Right renal pelvis (tissue), 4 donors: ENCODE measurements around the gene GRB10. TPM values are rescaled to one million over a fixed set of nuclear protein-coding genes. Genes with fewer than 3 reads are reported as not detected.

Experiments used
- DNase-seq, 4 donors: peaks; one replicate each; pipeline ENCODE4 v3.0.0-alpha.2; 2013; ENCODE audit warnings: low read depth in 4 of 4, low spot score in 3 of 4, missing footprints in 1 of 4
- polyA plus RNA-seq, 4 donors: library from polyadenylated mRNA; unstranded; fragments of 120-200 nt; gene quantifications; one replicate each; pipeline ENCODE4 v1.2.1, GENCODE V29; 2013; ENCODE audit not compliant: insufficient read length in 4 of 4

Gene GRB10
- polyA plus RNA-seq, 4 donors, result 31.4 to 40.4 (median 32.4) TPM

DNA sequence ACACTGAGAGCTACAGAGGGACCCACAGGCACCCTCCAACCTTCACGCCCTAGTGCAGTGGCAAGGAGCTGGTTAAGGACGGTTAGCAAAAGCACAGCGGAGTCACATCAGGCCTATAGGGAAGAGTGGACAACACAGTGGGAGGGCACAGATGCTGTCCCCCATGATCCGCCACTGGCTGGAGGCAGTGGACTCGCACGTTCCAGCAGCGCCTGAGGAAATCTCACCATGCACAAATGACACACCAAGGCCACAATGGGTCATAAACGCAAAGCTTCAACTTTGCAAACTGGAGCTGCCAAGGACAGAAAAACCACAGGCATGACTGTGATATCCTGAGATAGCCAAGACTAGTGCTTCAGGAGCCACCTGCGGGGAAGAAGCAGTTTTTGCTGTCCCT is 58.8 kb downstream of the GRB10 start:
- DNase-seq, result no peak

DNA sequence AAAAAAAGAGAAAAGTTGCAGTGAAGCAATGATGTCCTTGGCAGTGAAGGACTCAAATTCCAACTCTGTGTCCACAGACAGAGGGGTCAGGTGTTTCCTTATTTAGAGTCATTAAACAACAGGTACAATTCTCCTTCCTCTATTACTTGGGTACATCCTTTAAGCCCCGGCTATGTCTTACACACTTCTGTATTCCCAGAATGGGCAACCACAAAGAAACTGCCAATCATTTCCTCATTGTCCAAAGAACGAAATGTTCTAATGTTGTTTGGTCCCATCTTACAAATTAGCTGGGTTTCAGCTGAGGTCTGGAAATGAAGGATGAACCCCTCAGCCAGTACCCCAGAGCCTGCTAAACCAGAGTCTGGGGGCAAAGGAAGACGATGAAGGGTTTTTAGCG is 59.5 kb downstream of the GRB10 start:
- no peak for DNase-seq

DNA sequence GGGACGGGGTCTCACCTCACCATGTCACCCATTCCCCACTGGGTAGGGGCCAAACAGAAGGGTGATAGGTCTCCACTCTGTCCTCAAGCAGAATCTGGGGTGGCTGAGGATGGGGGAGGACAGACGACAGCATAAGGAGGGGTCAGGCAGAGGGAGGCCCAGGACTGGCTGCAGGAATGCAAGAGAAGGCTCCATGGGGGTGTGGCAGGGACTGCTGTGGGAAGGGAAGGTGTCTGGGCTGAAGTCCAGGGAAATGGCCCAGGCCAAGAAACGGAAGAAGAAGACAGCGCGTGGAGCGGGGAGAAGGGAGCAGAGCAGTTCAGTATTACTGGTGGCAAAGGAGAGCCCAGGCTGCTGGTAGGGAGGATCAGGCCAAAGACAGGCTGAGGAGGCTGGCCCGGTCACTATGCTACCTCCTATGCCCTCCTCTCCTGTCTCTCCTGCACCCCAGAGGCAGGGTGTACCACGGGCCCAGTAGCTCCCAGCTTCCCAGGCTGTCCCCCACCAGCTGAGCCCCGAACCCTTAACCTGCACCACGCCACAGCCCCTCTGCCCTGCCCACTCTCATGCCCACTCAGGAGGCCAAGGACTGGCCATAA is 60.9 kb downstream of the GRB10 start:
- DNase-seq, result no peak

DNA sequence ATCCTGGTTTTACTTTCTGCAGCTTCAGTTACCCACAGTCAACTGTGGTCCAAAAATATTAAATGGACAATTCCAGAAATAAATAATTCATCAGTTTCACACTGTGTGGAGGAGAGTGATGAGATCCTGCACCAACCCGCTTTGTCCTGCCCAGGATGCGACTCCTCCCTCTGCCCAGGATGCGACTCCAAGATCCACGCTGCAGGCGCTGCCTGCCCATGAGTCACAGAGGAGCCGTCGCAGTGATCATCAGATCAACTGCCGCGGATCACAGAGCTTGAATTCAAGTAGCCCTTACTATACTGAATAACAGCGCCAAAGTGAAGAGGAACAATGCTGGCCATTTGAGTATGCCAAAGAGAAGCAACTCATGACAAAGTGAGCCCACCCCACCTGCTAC is 61.5 kb downstream of the GRB10 start:
- DNase-seq, result no peak

DNA sequence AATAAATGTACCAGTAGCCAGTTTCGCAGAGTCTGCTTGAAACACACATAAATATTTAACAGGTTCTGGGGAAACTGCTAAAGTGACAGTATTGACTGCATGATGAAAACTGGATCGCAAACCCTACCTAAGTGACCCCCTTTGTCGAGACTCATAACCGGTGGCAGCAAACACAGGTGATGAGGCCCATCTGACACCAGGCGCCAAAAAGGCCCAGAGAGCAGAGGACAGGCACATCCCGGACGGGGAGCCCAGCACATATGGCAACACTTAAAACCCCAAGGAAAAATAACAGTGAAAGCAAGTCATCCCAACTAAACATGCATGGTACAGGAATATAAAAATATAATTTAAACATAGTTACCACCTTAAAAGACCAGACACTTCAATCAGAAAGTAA is 62.4 kb downstream of the GRB10 start:
- no peak for DNase-seq

DNA sequence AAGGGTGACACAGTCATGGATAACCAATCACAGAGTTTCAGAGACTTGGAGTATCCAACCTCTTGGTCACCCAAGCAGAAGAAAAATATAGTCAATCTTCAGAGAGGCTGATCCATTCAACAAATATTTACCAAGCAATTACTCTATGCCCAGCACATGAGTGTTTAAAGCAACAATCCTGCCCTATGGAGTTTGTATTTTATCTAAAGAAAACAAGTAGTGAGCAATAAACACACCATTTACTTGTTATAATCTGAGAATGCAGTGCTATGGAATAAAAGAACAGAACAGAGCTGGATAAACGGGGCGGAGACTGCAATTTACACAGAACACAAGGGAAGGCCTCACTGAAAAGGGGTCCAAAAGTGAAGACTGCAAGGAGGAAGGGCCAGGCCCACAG is 63.8 kb downstream of the GRB10 start:
- DNase-seq, result no peak

DNA sequence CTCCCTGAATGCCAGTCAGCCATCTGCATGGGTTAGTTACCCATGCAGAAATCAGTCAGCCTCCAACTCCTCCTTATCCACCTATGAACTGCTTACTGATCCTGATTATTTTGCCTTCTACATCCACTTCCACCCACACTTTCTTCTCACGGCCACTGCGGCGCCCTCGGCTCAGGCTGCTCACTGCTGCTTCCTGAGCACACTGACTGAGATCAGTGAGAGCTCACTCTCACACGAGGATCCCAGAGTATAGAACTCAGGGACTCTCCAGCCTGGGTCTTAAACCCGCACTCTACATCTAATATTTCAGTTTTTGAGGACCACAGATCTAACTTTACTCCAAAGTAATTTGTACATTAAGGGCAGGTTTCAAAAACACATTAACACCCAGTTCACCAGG is 64.4 kb downstream of the GRB10 start:
- no peak for DNase-seq

DNA sequence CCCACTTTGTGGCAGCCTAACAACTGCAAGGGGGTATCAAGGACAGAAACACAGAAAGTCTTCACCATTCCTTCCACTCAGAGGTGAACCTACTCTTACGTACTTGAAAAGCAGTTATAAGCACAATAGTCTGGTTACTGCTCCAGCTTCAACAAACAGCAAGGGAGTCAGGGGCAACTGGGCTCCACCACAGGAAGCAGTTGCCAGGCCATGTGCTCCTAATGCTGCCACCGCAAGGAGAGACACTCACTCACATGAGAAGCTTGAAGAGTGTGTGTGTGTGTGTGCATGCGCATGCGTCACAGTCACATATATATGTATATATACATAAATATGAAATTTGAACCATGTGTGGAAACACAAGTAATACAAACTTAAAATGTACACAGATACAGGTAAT is 65.5 kb downstream of the GRB10 start:
- no peak for DNase-seq

DNA sequence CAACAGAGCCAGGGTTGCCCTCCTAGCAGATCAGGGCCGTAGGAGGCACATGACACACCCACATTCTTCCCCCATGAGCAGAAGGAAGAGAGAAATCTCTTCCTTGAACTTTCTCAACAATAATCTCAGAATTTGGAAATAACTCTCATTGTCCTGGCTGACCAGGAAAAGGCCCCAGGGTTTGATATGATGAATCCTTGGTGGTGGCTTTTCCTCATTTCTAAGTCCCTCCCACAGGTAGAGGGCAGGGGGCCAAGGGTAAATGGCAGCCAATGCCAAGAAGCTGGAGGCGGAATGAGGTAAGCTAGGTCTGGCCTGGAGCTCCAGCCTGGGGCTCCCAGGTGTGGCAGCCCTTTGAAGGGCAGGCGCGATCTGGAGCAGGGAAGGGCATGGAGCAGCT is 67.8 kb downstream of the GRB10 start:
- DNase-seq, result no peak

DNA sequence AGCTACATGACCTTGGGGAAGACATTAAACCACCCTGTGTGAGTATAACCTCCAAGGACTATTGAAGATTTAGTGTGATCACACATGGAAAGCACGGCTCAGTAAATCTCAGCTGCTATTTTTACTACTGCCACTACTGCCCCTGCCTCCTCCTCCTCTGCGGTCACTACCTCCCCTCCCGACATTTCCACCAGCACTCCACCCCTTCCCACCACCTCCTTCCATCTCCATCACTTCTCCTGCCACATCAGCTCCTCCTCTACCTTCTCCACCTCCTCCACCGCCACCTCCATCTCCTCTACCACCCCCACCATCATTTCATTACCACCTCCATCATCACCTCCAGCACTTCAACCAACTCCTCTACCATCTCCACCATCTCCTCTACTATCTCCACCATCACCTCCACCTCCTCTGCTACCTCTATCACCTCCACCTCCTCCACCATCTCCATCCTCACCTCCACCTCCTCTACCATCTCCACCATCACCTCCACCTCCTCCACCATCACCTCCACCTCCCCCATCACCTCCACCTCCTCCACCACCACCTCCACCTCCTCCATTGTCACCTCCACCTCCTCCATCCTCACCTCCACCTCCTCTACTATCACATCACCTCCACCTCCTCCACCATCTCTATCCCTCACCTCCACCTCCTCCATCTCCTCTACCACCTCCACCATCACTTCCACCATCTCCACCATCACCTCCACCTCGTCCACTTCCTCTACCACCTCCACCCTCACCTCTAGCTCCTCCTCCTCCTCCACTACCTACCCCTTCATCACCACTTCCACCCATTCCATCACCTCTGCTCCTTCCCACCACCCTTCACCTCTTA is 69.4 kb downstream of the GRB10 start:
- DNase-seq, result no peak

DNA sequence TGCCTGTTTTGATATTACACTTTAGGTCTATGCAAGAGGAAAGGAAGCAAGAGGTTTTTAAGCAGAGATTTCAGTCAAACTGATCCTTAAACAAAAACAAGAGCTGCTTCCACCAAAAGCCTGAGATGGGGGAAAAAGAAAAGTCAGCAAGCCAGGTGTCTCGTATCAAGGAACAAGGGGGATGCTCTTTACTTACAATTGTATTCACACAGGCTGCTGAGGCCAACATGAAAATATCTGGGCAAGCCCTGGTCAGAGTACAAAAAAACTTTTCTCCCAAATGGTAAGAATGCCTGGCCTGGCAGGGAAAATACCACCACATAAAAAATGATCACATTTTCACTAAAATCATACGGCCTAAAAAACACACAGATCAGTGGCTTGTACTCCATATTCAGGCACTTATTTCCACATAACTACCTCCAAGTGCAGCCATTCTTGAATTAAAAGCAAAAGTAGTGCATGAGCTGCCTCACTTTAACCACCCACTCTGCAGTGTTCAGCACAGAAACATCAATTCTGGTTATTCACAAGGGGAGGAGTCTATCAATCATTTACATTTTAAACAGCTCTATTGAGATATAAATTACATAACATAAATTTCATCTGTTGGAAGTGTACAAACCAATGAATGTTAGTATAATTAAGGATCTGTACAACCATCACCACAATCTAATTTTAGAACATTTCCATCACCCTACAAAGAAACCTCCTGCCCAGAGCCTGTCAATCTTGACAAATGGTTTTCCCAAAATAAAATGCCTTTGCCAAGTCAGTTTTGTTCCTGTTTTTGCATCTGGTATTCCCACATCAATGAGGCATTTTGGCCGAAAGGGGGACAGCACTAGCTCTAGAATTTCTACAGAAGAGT is 70.2 kb downstream of the GRB10 start:
- no peak for DNase-seq

DNA sequence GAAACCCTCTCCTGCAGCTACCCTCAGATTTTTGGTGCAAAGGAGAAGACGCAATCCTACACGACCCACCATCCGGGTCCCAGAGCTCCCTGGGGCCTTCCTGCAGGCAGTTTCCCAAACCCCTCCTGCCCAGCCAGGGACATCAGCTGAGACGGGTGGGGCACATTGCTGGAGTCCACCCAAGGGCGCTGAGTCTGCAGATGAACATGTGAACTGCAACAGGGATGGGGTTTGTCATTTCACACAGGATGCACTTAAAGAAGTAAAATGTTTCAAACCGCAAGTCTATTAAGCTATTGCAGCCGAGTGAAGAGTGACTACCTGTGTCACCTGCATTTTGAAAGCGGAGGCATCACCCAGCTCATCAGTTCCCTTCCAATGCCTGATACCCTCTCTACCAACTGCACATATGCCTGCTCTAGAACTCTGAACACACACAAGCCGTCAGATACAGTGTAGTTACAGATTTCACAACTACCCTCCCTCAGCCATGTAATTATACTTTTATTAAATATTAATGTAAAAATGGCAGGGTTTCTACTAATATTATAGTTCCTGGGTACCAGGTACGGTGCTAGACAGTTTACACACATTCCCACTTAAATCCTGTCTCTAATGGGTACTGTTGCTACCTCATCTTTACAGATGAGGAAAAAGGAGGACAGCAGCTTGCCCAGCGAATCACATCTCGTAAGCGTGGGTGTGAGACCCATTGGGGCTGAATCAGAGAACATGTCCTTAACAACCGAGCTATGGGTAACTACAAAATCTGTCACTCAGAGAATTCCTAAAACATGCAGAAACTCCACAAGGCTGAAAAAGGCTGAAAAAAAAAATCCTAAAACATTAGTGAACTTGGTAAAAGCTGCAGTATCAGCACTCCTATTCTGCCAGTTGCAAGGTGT is 71.2 kb downstream of the GRB10 start:
- no peak for DNase-seq

DNA sequence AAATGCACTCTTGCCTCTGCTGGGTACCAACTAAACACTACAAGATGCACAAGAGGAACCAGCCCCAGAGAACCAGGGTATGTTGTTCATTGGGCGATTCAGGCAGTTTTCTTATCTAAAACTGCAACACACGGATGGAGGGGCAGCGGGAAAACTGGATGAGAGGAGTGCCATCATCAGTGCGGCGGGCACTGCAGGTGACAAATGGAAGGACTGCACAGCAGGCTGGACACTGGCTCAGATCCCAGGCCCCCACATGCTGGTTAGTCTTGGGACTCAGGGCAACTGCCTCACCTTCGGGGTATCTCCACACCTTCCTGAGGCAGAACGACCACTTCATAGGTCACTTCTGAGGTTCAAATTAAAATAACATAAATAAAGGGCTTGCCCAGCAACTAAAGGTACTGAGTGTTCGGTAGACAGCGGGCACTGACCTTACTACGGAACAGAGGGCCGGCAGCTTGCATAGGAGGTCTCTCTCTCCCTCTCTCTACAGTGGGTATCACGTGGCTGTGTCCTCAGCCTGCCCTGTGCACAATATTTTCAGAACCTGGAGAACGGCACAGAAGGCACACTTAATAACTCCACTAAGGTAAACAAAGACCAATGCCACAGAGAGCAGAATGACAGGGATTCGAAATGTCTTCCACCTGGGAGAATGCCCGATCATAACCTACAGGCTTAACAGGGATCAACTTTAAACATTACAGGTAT is 72.1 kb downstream of the GRB10 start:
- no peak for DNase-seq

DNA sequence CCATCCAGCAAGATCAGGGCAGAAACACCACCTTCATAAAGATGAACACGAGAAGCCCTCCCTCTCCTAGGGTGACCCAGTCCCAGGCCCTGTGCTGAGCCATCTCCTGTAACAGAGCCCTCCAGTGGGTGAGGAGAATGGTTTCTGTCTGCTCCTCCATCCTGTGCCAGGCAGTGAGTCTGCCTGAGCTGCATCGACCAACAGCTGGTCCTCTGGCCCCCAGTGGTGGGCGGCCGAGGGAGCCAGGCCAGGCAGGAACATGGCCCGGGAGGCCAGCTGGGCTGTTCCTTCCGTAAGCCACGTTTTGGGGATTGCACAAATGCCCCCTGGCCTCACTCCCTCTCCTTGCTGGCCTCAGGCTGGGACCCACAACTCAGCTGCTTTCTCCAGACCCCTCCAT is 73.5 kb downstream of the GRB10 start:
- DNase-seq, result no peak

DNA sequence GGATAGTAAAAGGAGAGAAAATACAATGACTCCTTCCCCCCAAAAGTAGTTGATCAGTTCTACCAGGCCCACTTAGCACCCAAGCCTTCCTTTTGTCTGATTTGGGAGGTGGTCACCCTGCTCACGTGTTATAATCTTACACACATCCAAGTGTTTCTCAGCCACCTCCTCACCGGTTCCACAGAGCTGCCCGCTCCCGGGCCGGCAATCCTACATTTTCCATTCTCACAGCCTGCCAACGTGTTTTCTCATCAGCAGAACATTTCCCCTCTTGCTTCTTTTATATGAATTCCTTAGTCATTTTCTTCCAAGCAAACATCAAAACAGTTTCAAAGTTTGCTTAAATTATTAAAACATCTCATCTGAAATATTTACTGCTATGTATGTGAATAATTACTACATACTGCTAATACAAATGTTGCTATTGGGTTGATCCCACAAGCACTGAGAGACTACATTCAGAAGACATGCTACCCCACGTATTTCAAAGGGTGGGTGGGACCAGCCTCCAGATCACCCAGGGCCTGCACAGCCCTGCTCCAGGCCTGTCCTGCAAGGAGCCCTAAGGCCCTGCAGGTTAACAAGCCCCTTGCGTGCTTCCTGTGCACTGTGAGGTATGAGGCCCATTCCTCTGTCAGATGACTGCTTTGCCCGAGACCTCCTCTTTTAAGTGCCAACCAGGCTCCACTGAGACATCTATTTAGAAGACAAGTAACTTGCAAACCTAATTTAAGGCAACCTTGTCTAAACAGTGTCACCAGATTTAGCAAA is 75.3 kb downstream of the GRB10 start:
- DNase-seq, result no peak

DNA sequence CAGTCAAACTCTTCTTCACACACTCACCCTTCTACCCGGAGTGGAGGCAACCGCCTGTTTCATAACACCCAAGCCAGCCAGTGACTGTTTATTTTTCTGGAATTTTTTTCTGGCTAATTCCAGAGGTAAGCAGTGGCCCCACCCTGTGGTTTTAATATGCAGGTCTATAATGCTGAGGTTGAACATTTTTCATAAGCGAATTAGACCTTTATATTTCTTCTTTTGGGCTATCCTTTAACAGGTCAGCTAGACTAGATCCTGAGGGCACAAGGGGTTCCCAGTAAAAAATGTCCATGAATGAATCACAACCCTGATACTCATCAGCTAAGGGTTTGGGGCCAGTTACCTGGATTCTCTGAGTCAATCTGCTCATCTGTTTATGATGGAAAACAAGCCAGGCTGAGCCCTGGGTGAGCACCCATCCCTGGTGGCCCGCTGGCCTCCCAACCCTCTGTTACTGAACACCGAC is 76.2 kb downstream of the GRB10 start:
- no peak for DNase-seq

DNA sequence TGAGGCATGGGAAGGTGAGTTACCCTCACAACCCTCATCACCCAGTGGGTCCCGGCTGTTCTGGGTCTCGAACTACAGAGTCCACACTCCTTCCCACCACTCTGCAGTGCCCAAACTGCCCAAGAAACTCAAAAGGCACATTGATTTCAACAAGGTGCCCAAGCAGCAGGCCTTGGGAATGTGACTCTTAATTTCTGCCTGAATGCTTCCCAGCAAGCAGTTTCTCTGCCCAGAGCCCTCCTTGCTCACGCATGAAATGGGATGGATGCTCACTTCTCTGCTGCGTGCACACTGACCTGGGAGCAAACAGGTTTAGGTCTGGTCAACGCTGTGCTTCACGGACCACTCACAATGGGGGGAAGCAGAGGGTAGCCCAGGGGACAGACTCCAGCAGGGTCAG is 77.9 kb downstream of the GRB10 start:
- no peak for DNase-seq

DNA sequence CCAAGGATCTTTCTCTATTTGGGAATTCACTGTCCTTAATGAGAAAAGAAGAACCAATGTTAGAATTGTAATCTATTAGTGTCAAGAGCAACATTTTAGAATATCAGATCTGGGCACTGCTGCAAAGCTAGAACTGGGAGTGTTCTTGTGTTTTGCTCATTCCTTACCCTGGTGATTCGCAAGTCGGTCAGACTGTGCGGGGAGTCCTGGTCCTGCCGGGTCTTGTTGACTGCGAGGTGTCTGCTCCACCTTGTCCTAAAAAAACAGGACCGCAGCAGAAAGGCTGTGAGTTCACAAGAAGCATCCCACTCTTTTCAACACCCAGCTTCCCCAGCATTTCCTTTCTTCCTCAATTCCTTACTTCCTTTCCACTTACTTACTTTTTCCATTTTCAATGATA is 79.0 kb downstream of the GRB10 start:
- DNase-seq, result no peak

DNA sequence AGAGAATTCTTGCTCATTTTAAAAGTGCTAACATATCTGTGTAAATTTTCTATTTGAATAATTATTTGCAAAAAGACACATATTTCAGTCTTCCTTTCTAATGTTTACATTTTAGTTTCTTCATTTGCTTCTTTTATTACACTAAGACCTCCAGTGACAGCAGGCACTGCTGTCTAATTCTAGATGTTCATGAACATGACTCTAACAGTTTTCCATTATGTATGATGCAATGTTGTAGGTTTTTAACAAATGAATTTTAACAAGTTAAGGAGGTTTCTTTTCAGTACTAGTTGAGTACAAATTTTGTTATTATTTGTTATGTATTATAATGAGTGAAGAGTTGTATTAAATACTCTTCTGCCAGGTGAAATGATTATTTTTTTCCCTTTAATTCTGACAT is 83.6 kb downstream of the GRB10 start:
- no peak for DNase-seq
